HG03342 (cell line): ENCODE data around the gene SPEG.
"Not testable (repeated sequence)": the region's sequence is repeated elsewhere in the genome, so short reads cannot be mapped to it uniquely, and the experiment has no call there.

ENCODE experiments used
- ATAC-seq: cut with Tn5 transposase; IDR thresholded peaks from one replicate; pipeline ENCODE4 v1.9.1; 2021; ENCODE audit warnings: mild to moderate bottlenecking, moderate library complexity; ENCODE audit not compliant: unreplicated experiment

The SPEG gene

DNA sequence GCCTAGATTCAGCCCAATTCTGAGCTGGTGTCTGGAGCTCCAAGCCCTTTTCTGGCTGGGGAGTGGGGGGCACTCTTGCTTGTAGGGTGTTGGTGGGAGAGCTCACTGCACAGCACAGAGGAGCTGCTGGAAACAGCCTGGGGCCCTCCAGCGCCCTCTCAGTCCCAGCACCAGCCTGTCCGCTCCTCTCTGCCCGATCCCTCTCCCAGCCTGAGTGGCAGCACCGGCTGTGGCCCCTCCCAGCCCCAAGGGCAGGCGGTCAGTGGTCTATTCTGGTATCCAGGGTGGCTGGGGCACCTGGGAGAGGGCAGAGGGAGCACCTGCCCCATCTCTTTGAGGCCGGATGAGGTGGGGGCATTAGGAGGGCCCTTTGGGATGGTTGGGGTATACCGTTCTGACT lies 29.7 kb upstream of the SPEG start:
- no peak for ATAC-seq

DNA sequence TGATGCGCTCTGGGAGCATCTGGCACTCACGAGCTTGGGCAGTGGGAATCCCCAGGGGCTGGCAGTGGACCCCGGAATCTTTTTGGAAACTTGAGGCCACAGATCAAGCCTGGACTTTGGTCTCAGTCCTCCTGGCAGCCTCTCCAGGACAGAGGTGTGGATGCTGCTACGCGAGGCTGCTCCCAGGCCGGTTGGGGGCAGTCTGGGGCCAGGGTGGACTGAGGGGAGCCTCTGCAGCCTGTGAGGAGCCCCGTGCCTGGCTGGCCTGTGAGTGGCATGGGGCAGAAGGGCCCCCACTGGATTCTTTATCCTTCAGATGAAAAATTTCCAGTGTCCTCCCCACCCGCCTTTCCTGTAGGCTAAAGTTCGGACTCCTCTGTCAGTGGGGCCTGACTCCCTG lies 29.2 kb upstream of the SPEG start:
- ATAC-seq = no peak

DNA sequence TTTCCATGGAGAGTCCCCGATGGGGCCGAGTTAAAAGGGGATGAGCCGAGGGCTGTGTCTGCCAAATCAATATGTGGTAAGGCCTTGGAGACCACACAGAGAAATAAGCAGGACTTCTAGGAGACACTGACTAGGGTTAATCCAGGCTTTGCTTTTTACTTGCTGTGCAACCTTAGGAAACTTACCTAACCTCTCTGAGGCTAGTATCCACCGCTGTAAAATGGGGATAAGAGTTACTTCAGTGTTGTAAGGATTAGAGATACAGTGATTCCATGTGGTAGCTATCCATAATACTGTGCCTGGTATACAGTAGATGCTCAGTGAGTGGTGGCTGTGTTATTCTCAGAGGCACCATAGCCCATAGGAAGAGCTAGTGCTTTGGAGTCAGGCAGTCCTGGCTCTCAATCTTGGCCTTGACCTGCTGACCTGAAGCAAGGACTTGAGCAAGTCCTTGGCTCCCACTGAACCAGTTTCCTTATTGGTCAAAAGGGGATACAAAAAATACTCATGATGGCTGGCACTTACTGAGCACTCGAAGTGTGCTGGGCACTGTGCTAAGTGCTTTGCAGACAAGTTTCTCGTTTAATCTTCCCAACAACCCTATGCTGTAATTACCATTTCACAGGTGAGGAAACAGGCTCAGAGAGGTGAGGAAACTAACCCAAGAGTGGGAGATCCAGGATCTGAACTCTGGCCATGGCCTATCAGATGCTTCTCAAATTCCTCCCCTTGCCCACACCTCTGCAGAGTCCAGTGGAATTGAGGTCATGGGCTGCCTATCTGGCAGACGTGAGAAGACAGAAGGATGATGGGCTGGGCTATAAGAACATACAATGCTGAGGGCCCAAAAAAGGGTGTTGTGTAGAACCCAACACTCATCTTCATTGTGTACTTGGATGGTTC lies 28.4 kb upstream of the SPEG start:
- ATAC-seq = no peak

DNA sequence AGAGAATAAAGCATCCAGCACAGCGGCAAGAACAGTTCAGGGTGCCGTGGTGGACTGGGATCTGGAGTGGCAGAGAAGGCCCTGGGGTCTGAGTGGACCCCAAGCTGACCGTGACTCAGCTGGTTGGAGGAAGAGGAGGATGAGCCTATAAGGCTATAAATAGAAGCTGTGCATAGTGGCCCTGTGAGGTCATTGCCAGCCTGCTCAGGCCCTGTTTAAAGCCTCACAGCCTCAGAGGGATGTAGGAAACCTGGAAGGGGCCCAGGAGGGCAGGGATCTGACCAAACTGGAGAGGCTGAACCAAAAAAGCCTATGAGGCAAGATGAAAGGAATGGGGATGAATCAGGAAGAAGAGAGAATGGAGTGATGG lies 27.8 kb upstream of the SPEG start:
- ATAC-seq = no peak

DNA sequence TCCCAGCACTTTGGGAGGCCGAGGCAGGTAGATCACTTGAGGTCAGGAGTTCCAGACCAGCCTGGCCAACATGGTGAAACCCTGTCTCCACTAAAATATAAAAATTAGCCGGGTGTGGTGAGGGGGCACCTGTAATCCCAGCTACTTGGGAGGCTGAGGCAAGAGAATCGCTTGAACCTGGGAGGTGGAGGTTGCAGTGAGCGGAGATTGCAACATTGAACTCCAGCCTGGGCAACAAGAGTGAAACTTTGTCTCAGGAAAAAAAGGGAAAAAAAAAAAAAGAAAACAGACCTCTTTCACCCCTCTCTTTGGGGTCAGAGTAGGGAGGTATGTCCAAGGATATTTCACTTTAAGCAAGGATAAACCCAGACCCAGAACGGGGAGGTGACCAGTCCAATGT lies 27.3 kb upstream of the SPEG start:
- ATAC-seq = not testable (repeated sequence)

DNA sequence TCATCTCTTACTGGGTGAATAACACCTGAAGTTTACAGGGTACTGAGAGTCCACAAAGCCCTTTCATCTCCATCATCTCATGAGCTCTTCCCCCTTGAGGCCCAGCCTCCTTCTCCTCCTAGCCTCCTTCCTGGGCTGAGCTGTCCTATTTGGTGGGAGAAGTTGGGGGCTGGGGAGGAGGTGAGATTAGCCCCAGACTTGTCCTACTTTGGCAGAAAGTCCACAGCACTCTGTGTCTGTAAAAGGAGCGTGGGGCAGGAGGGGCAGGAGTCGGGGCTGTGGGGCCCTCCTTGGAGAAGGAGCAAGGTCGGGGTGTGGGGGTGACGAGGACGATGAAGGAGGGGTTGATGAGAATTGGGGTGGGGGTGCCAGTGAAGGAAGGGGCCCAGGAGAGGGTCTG lies 26.4 kb upstream of the SPEG start:
- ATAC-seq = no peak

DNA sequence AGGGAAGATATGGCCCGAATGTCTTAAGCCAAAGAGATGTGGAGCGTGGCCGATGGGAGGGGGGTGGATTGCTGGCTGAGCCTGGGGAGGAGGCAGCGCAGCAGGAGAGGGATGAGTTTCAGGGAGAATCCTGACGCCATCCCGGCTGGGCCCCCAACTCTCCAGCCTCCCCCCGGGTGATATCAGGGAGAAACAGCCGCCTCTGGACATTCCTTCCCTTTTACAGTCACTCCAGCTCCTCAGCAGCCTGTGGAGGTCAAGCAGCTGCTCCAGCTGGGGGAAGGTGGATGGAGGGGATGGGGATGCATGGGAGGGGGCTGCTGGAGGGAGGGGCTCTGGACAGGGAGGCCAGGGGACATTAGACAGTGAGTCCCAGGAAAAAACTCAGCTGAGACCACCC lies 26.0 kb upstream of the SPEG start:
- no peak for ATAC-seq

DNA sequence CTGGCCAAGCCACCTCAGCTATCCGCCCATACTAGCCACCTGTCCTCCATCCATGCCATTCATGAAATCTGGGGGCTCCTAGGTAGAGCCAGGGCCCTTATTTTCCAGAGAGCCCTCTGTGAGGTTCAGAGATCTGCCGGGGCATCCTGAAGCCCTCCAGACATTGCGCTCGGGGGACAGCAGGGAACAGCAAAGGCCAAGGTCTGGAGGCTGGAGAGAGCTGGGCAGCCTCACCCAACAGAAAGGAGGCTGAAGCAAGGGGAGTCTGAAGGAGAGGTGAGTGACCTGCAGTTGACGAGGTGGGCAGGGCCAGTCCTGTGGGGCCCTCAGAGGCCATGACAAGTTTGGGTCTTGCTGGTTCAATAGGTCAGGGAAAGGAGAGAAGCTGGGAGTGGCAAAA lies 25.0 kb upstream of the SPEG start:
- ATAC-seq = no peak

DNA sequence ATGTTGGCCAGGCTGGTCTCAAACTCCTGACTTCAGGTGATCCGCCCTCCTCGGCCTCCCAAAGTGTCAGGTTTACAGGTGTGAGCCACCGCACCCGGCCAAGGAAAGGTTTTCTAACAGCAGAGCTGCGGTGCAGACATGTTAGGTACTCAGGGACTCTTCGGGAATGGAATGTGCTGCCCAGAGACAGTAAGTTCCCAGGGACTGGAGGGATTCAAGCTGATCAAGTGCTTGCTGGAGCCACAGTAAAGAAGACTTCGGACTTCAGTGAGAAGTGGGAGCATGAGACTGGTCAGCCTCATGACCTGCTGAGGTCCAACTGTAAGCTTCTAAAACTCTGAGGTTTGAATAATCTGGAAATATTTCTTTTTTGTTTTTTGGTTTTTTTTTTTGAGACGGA lies 24.3 kb upstream of the SPEG start:
- ATAC-seq = no peak

DNA sequence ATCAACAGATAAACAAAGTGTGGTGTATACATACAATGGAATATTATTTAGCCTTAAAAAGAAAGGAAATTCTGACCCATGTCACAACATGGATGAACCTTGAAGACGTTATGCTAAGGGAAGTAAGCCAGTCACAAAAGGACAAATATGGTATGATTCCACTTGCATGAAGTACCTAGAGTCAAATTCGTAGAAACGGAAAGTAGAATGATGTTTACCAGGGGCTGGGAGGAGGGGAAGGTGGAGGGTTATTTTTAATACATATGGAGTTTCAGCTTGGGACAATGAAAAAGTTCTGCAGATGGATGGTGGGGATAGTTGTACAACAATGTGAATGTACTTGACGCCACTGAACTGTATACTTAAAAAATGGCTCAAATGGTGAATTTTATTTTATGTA lies 19.8 kb upstream of the SPEG start:
- no peak for ATAC-seq

DNA sequence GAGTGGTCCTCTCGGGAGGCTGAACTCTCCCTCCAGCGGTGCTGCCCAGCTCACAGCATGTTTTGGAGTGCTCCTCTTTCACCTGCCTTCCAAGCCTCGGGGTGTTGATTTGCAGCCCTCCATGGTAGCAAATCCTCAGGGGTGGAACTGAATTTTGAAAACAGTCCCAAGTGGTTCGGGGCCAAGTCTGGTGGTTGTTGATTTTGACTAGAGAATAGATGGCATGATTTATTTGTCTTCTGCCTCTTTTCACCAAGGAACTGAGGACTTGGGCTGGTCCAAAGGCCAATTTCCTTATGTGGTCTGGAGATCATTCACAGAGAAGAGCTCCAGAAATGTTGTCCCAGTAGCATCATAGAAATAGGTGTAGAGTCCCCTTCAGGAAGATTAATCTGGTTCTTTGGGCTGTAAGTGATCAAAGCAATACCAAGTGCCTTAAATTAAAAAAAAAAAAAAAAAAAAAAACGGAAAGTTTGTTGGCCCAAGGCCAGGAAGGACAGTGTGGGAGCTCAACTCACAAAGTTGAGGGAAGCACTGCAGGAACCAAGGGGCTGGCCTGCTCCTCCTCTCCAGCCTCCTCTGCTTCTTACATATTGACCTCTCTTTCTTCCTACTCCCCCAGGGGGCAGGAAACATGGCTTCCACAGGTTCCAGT lies 18.9 kb upstream of the SPEG start:
- no peak for ATAC-seq

DNA sequence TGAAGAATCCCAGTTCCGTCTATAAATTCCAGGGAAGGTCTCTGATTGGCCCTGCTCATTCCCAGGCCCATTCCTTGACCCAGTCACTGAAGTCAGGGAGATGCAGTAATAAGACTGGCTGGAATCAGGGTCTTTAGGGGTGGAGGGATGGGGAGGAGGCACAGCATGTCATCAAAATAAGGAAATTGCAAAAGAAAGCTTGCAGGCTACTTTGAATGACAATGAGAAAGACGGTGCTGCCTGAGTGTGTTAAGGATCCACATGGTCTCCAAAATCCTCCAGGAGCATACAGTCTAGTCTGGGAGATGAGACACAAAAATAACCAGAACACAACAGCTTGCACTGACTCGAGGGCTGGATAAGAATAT lies 18.4 kb upstream of the SPEG start:
- ATAC-seq = no peak

DNA sequence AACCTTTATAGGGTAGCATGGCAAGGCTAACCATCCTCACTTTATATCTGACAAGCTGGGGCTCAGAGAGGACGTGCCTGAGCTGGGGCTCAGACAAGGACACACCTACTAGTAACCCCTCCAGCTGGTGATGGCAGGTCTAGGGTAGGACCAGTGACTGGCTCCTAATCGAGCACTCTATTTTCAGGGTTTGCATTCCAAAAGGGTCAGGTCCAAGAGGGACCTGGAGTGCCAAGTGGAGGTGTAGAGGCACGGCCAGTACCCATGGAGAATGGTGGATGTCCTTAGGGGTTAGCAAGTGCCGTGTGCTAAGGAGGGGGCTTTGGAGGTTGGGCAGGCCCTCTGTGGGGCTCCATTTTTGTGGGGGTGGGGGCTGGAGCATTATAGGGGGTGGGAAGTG lies 17.7 kb upstream of the SPEG start:
- ATAC-seq = no peak

DNA sequence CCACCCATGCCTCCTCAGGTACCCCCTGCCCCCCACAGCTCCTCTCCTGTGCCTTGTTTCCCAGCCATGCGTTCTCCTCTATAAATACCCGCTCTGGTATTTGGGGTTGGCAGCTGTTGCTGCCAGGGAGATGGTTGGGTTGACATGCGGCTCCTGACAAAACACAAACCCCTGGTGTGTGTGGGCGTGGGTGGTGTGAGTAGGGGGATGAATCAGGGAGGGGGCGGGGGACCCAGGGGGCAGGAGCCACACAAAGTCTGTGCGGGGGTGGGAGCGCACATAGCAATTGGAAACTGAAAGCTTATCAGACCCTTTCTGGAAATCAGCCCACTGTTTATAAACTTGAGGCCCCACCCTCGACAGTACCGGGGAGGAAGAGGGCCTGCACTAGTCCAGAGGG lies 17.3 kb upstream of the SPEG start:
- ATAC-seq = no peak

DNA sequence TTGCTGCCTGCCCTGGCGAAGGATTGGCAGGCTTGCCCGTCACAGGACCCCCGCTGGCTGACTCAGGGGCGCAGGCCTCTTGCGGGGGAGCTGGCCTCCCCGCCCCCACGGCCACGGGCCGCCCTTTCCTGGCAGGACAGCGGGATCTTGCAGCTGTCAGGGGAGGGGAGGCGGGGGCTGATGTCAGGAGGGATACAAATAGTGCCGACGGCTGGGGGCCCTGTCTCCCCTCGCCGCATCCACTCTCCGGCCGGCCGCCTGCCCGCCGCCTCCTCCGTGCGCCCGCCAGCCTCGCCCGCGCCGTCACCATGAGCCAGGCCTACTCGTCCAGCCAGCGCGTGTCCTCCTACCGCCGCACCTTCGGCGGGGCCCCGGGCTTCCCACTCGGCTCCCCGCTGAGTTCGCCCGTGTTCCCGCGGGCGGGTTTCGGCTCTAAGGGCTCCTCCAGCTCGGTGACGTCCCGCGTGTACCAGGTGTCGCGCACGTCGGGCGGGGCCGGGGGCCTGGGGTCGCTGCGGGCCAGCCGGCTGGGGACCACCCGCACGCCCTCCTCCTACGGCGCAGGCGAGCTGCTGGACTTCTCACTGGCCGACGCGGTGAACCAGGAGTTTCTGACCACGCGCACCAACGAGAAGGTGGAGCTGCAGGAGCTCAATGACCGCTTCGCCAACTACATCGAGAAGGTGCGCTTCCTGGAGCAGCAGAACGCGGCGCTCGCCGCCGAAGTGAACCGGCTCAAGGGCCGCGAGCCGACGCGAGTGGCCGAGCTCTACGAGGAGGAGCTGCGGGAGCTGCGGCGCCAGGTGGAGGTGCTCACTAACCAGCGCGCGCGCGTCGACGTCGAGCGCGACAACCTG lies 16.3 kb upstream of the SPEG start, which contains the start of gene DES:
Gene DES (plus strand): TSS at position 223 of the 857 bp plus-strand sequence. CDS start 86 bp downstream, at position 309.
- no peak for ATAC-seq

DNA sequence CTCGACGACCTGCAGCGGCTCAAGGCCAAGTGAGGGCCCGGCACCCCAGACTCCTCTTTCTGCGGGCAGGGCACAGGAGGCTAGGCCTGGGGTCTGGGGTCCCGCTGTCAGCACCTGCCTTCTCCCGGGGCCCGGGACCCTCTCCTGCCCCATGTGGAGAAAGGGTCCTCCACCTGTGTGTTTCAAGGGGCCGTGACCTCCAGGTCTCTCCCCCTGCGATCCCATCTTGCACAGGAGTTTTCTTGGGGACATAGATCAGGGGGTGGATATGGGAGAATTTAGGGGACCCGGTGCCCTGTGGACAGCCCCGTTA lies 15.7 kb upstream of the SPEG start:
- no peak for ATAC-seq

DNA sequence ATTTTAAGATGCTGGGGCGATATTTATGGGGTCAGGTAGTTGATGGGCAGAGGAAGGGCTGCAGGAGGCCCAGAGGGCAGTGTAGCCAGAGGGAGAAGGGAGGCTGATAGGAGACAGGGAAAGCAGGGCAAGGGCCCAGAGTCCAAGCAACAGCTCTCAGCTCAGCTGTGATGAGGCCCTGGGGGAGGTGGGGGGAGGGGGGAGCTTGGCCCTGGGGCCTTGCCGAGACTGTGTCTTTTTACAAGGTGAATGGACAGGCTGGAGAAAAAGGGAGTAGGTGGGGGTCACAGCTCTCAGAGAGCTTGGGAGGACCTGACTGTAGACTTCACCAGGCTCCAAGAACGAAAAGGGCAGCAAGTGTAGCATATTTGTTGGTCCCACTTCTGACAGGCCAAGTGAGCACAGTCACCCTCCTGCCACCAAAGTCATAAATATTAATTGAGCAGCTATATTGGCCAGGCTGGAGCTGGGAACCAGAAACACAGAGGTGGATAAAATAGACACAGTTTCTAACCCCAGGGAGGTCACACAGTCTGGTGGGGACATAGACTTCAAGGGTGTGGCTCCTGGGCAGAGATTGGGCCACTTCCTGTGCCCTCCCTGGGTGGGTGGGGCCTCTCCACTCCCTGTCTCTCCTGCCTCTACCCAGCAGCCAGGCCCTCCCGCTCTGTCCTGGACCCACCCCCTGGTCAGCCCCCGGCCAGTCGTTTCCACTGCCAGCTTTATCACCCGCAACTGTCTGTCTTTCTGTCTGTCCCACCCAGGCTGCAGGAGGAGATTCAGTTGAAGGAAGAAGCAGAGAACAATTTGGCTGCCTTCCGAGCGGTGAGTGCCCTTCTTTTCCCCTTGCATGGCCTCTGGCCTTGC lies 15.1 kb upstream of the SPEG start:
- no peak for ATAC-seq

DNA sequence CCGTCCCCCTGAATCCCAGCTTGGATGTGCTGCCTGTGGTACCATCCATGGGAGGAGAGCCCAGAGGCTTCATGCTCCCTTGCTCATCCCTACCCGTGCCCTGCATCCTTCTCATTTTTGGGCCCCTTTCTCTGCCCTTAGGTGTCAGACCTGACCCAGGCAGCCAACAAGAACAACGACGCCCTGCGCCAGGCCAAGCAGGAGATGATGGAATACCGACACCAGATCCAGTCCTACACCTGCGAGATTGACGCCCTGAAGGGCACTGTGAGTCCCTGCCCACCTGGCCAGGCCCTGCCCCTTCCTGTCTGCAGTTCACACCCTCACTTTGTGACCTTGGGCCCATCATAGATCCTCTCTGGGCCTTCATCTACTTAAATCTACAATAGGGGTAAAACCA lies 14.0 kb upstream of the SPEG start:
- no peak for ATAC-seq

DNA sequence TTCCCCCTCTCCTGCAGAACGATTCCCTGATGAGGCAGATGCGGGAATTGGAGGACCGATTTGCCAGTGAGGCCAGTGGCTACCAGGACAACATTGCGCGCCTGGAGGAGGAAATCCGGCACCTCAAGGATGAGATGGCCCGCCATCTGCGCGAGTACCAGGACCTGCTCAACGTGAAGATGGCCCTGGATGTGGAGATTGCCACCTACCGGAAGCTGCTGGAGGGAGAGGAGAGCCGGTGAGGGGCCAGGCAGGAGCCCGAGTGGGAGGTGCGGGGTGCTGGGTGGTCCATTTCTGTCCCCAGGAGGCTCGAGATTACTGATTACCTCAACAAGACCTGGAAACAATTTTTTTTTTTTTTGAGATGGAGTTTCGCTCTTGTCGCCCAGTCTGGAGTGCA lies 13.3 kb upstream of the SPEG start:
- ATAC-seq = no peak

DNA sequence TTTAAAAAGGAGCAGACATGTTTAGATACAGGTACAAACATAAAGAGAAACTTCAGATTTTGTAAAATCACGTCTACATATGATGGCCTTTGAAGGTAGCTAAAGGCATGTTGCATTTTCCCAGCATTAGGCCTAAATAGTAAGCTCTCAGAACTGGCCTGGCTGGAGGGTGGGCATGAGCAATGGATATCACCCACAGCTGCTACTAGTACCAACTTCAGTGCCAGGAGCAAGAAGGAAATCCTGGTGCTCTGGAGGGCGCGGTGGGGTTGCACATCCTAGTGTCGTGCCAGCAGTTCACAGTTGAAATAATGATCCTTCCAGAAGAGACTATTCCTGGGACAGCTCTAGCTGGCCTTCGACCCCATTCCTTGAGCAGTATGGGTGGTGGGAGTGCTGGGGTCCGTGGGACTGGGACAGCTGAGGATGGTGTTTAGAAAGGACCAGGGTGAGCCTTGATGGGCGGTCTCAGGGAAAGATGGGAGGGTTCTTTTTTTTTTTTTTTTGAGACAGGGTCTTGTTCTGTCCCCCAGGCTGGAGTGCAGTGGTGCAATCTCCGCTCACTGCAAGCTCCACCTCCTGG lies 11.6 kb upstream of the SPEG start:
- no peak for ATAC-seq
